Fibroblast of villous mesenchyme (primary cell): Measurements from ENCODE around the gene UTP20. TPM values are rescaled to one million over a fixed set of nuclear protein-coding genes. Genes with fewer than 3 reads are reported as not detected.

Experiments used
- DNase-seq: peaks from one replicate; pipeline ENCODE4 v3.0.0-alpha.2; 2010; ENCODE audit warnings: low read depth
- H3K4me3 ChIP-seq: 2 replicates; pipeline ENCODE4 v1.5.1; 2011; ENCODE audit warnings: low read depth, mild to moderate bottlenecking, low read length
- CTCF ChIP-seq: IDR thresholded peaks from 2 replicates; pipeline ENCODE4 v1.5.1; 2012; ENCODE audit warnings: low read depth, mild to moderate bottlenecking, low read length; ENCODE audit not compliant: insufficient read depth
- total RNA-seq: library from RNA; depleted of rRNA; stranded (reverse); fragments of >200 nt; gene quantifications from 2 replicates; pipeline ENCODE4 v1.2.3, GENCODE V29; 2012

Gene UTP20
- total RNA-seq, 1 donor, result 32.0 TPM

- TF ChIP-seq CTCF, result no peak
- no peak for DNase-seq
Observed at GRCh38 chr12:101336437-101336836, 56.5 kb downstream of the UTP20 start.

GRCh38 chr12:101338087-101338486 lies 58.2 kb downstream of the UTP20 start:
- no peak for TF ChIP-seq CTCF

More at GRCh38 chr12:101336437-101336836, 56.5 kb downstream of the UTP20 start:
- no peak overlapping the region for H3K4me3 ChIP-seq

DNA sequence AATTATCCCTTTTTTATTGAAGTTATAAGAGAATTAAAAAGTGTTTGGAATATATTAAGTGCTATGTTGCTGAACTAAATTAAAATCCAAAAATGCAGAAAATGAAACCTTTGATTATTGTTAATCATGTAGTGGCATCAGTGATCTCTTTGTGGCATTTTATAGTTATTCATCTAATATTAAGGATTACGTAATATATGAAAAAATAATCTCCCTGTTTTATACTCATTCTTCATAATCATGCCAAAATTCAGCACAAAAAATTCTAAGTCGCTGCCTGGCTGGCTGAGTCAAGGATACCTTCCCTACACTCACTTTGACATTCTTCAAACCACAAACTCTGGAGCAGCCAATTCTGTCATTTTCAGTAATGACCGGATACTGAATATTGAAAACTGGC lies 64.0 kb downstream of the UTP20 start:
- H3K4me3 ChIP-seq, result no peak overlapping the region
- TF ChIP-seq CTCF, result no peak
- DNase-seq, result no peak

More at GRCh38 chr12:101338087-101338486, 58.2 kb downstream of the UTP20 start:
- DNase-seq, result no peak
- no peak overlapping the region for H3K4me3 ChIP-seq

GRCh38 chr12:101351682-101352081 lies 71.8 kb downstream of the UTP20 start:
- no peak for TF ChIP-seq CTCF
- no peak overlapping the region for H3K4me3 ChIP-seq
- DNase-seq, result no peak

DNA sequence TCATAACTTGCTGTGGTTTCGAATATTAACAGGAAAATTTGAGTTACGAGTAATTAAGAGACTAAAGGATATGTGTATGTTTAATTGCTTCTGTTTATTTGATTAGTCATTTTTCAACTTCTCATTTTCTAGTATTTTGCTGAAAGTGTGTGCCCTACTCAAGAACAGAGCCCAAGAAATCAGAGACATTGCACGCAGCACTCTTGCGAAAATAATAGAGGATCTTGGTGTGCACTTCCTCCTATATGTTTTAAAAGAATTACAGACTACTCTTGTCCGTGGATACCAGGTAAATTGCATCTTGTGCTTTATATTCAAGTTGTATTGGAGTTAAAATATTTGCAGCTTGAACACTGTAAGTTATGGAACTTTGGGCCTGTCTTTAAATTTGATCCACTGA lies 76.9 kb downstream of the UTP20 start:
- no peak for DNase-seq
- no peak overlapping the region for H3K4me3 ChIP-seq
- TF ChIP-seq CTCF, result no peak

- H3K4me3 ChIP-seq, result no peak overlapping the region
- no peak for TF ChIP-seq CTCF
- no peak for DNase-seq
Observed at GRCh38 chr12:101361455-101361854, 81.5 kb downstream of the UTP20 start.

GRCh38 chr12:101368016-101368415 lies 88.1 kb downstream of the UTP20 start:
- DNase-seq, result no peak
- no peak overlapping the region for H3K4me3 ChIP-seq
- no peak for TF ChIP-seq CTCF
